Fibroblast of lung (primary cell): Measurements from ENCODE around the gene NKG7. TPM values are rescaled to one million over a fixed set of nuclear protein-coding genes. Genes with fewer than 3 reads are reported as not detected.
"Not testable (repeated sequence)": the region's sequence is repeated elsewhere in the genome, so short reads cannot be mapped to it uniquely, and the experiment has no call there.

Experiments
- DNase-seq, 2 donors: peaks; one replicate each; pipeline versions ENCODE4 v3.0.0 to v3.0.0-alpha.2; 2010; ENCODE audit warnings: low read depth in 2 of 2
- H2AFZ ChIP-seq: 2 replicates; pipeline ENCODE4 v1.5.1; 2012; ENCODE audit warnings: low read length, control low read depth, inconsistent platforms
- H3K27ac ChIP-seq: 2 replicates; pipeline ENCODE4 v1.5.1; 2011; ENCODE audit warnings: low read length, control low read depth; ENCODE audit not compliant: insufficient read depth
- H3K27me3 ChIP-seq: 2 replicates; pipeline ENCODE4 v1.5.1; 2011; ENCODE audit warnings: mild to moderate bottlenecking, low read length; ENCODE audit not compliant: control insufficient read depth, insufficient read depth
- H3K36me3 ChIP-seq: 2 replicates; pipeline ENCODE4 v1.5.1; 2011; ENCODE audit warnings: low read length; ENCODE audit not compliant: control insufficient read depth, insufficient read depth
- H3K4me1 ChIP-seq: 2 replicates; pipeline ENCODE4 v1.5.1; 2011; ENCODE audit warnings: low read length; ENCODE audit not compliant: control insufficient read depth, insufficient read depth; ENCODE audit errors: extremely low read depth
- H3K4me2 ChIP-seq: 2 replicates; pipeline ENCODE4 v1.5.1; 2011; ENCODE audit warnings: low read length, control low read depth; ENCODE audit not compliant: insufficient read depth; ENCODE audit errors: extremely low read depth
- H3K4me3 ChIP-seq, 4 experiments: fragments of 200-600 bp in 1 of 4; sonication (generic) in 1 of 4; replicated peaks in 1 of 4; 2 replicates each; pipeline ENCODE4 v1.5.1; 2011 to 2016; ENCODE audit warnings: low read length in 4 of 4, low read depth in 3 of 4, mild to moderate bottlenecking in 3 of 4, control low read depth in 2 of 4, inconsistent platforms in 1 of 4, mixed read lengths in 1 of 4; ENCODE audit not compliant: insufficient read depth in 1 of 4; ENCODE audit errors: control extremely low read depth in 1 of 4
- H3K79me2 ChIP-seq: 2 replicates; pipeline ENCODE4 v1.5.1; 2012; ENCODE audit warnings: mild to moderate bottlenecking, low read length, inconsistent platforms; ENCODE audit not compliant: control insufficient read depth, insufficient read depth
- H3K9ac ChIP-seq: 2 replicates; pipeline ENCODE4 v1.5.1; 2011; ENCODE audit warnings: mild to moderate bottlenecking, low read length, control low read depth; ENCODE audit not compliant: insufficient read depth
- H3K9me3 ChIP-seq: 2 replicates; pipeline ENCODE4 v1.5.1; 2012; ENCODE audit warnings: low read depth, low read length; ENCODE audit not compliant: control insufficient read depth, insufficient read depth
- H4K20me1 ChIP-seq: 2 replicates; pipeline ENCODE4 v1.5.1; 2011; ENCODE audit warnings: low read length; ENCODE audit not compliant: control insufficient read depth, insufficient read depth; ENCODE audit errors: extremely low read depth
- CTCF ChIP-seq, 2 donors: IDR thresholded peaks in 1 of 2; conservative IDR thresholded peaks in 1 of 2; 1 replicate in 1 of 2; 2 replicates in 1 of 2; pipeline ENCODE4 v1.5.1; 2011 to 2012; ENCODE audit warnings: low read length in 2 of 2, control low read depth in 1 of 2, inconsistent platforms in 1 of 2, low read depth in 1 of 2, mild to moderate bottlenecking in 1 of 2
- EZH2 ChIP-seq: IDR thresholded peaks from 2 replicates; pipeline ENCODE4 v1.5.1; 2012; ENCODE audit warnings: low read length, control low read depth, mild to moderate bottlenecking; ENCODE audit errors: missing control alignments
- polyA plus RNA-seq, 2 donors: library from polyadenylated mRNA; depleted of rRNA in 1 of 2; stranded (reverse) in 1 of 2; unstranded in 1 of 2; fragments of >200 nt; gene quantifications; 2 replicates each; pipeline ENCODE4 v1.2.1, GENCODE V29; 2011 to 2012; ENCODE audit warnings: missing spikeins in 1 of 2
- total RNA-seq: library from RNA; depleted of rRNA; stranded (reverse); fragments of >200 nt; gene quantifications from 2 replicates; pipeline ENCODE4 v1.2.1, GENCODE V29; 2014

The NKG7 gene
- total and polyA plus RNA-seq, 2 donors (not counting 1 experiment from before 2014, with no cell fraction given) = not detected

GRCh38 chr19:51402117-51402516, 29.7 kb upstream of the NKG7 start:
- H3K9me3 ChIP-seq = no peaks in the 10 kb centered on the region
- DNase-seq = no peak
- no peaks in the 10 kb centered on the region for H4K20me1 ChIP-seq
- TF ChIP-seq CTCF (conservative IDR thresholded peaks at IDR 0.05 in 1 of 2, IDR thresholded peaks at IDR 0.05 in 1 of 2; ENCODE audit: low read depth in 1 of 2, low read length in 2 of 2) = no peak
- TF ChIP-seq EZH2 = no peak
- H3K36me3 ChIP-seq = no peaks in the 10 kb centered on the region
- H3K4me3 ChIP-seq = no peak overlapping the region
- H3K4me2 ChIP-seq = no peak overlapping the region
- H3K9ac ChIP-seq = no peak overlapping the region
- no peak overlapping the region for H3K27ac ChIP-seq
- H3K79me2 ChIP-seq = no peaks in the 10 kb centered on the region
- no peak overlapping the region for H2AFZ ChIP-seq
- H3K4me1 ChIP-seq = no peaks in the 10 kb centered on the region
- no peaks in the 10 kb centered on the region for H3K27me3 ChIP-seq

- H2AFZ ChIP-seq, DNase-seq, H3K79me2 ChIP-seq, H3K4me3 ChIP-seq, H3K9ac ChIP-seq, H3K36me3 ChIP-seq, H3K27me3 ChIP-seq, H3K9me3 ChIP-seq, H3K4me2 ChIP-seq, H3K4me1 ChIP-seq, H3K27ac ChIP-seq, H4K20me1 ChIP-seq: not testable (repeated sequence)
Measured at GRCh38 chr19:51399936-51400335, 27.5 kb upstream of the NKG7 start.

- DNase-seq = no peak
- no peak overlapping the region for H3K9ac ChIP-seq
- no peaks in the 10 kb centered on the region for H3K27me3 ChIP-seq
- no peak overlapping the region for H3K27ac ChIP-seq
- H4K20me1 ChIP-seq = no peaks in the 10 kb centered on the region
- TF ChIP-seq EZH2 (no peak), CTCF (conservative IDR thresholded peaks at IDR 0.05 in 1 of 2, IDR thresholded peaks at IDR 0.05 in 1 of 2; ENCODE audit: low read depth in 1 of 2, low read length in 2 of 2) (no peak)
- no peak overlapping the region for H2AFZ ChIP-seq
- no peak overlapping the region for H3K4me3 ChIP-seq
- no peaks in the 10 kb centered on the region for H3K36me3 ChIP-seq
- no peaks in the 10 kb centered on the region for H3K79me2 ChIP-seq
- no peaks in the 10 kb centered on the region for H3K9me3 ChIP-seq
- H3K4me1 ChIP-seq = peaks cover 6% of the 10 kb centered on the region
- no peak overlapping the region for H3K4me2 ChIP-seq
Measured at GRCh38 chr19:51399231-51399630, 26.8 kb upstream of the NKG7 start.
